ENCODE measurements around the gene VPS33B.
A peak's percentile ranks its signal among the peaks of the same experiment; 100 is the strongest.

The VPS33B gene

DNA sequence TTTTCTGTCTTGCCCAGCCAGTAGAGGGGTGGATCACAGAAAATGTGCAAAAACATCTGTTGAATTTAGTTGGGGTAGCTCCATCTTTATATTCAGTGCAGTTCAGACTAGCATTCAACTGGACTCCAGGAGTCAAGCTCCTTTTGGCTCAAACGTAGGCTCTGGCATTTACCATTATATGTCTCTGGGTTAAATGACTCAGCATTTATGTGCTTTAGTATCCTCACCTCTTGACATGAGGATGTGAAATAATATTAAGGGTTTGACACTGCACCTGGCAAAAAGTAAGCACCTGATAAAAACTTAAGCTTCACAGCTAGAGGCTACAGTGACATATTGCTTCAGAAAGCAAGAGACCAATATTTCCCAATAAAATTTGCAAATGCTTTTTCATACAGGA is 42.8 kb downstream of the VPS33B start:
- H3K9me3 Mint-ChIP-seq, result no peaks in the 10 kb centered on the region
- no peak for DNase-seq
- H3K27ac Mint-ChIP-seq, result peak overlapping the region; percentile 35
- H3K27me3 Mint-ChIP-seq, result no peaks in the 10 kb centered on the region
- H3K4me3 Mint-ChIP-seq, result no peak overlapping the region
- H3K4me1 Mint-ChIP-seq (ENCODE audit: low read depth), result peaks cover 16% of the 10 kb centered on the region
- peaks cover 96% of the 10 kb centered on the region for H3K36me3 Mint-ChIP-seq (ENCODE audit: low read depth)

GRCh38 chr15:90974216-90974615 is 48.2 kb downstream of the VPS33B start:
- no peak overlapping the region for H3K4me3 Mint-ChIP-seq
- H3K4me1 Mint-ChIP-seq (ENCODE audit: low read depth), result no peaks in the 10 kb centered on the region
- no peaks in the 10 kb centered on the region for H3K27me3 Mint-ChIP-seq
- peaks cover 80% of the 10 kb centered on the region for H3K36me3 Mint-ChIP-seq (ENCODE audit: low read depth)
- no peaks in the 10 kb centered on the region for H3K9me3 Mint-ChIP-seq
- no peak overlapping the region for H3K27ac Mint-ChIP-seq
- DNase-seq, result no peak

GRCh38 chr15:90972133-90972532 is 50.3 kb downstream of the VPS33B start:
- no peak for DNase-seq
- Mint-ChIP-seq H3K9me3 (no peaks in the 10 kb centered on the region), H3K36me3 (ENCODE audit: low read depth) (peaks cover 81% of the 10 kb centered on the region), H3K4me1 (ENCODE audit: low read depth) (no peaks in the 10 kb centered on the region), H3K4me3 (no peak overlapping the region), H3K27ac (no peak overlapping the region), H3K27me3 (no peaks in the 10 kb centered on the region)

DNA sequence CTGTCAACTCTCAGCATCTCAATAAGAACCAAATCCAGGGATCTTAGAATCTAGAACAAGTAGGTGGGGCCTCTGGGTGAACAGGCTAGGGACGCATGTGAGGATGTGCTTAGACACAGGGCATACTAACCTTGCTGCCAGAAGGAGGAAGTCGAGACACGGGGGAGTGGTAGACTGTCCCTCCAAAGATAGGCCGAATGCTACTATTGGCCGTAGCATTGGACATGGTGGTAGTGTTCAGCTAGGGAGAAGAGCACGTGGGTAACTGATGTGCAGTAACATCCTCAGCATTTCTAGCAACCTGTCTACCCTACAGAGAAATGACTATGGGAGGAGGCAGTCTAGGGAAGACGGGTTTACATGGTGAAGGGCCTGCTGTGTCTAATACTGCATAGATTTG is 52.1 kb downstream of the VPS33B start:
- H3K36me3 Mint-ChIP-seq (ENCODE audit: low read depth), result peaks cover 82% of the 10 kb centered on the region
- DNase-seq, result no peak
- H3K9me3 Mint-ChIP-seq, result no peaks in the 10 kb centered on the region
- no peaks in the 10 kb centered on the region for H3K27me3 Mint-ChIP-seq
- H3K27ac Mint-ChIP-seq, result no peak overlapping the region
- no peak overlapping the region for H3K4me3 Mint-ChIP-seq
- H3K4me1 Mint-ChIP-seq (ENCODE audit: low read depth), result no peaks in the 10 kb centered on the region

GRCh38 chr15:90968434-90968833 is 54.0 kb downstream of the VPS33B start:
- Mint-ChIP-seq H3K27ac (no peak overlapping the region), H3K4me1 (ENCODE audit: low read depth) (no peaks in the 10 kb centered on the region), H3K9me3 (no peaks in the 10 kb centered on the region), H3K27me3 (no peaks in the 10 kb centered on the region), H3K4me3 (no peak overlapping the region), H3K36me3 (ENCODE audit: low read depth) (peaks cover 81% of the 10 kb centered on the region)
- no peak for DNase-seq

DNA sequence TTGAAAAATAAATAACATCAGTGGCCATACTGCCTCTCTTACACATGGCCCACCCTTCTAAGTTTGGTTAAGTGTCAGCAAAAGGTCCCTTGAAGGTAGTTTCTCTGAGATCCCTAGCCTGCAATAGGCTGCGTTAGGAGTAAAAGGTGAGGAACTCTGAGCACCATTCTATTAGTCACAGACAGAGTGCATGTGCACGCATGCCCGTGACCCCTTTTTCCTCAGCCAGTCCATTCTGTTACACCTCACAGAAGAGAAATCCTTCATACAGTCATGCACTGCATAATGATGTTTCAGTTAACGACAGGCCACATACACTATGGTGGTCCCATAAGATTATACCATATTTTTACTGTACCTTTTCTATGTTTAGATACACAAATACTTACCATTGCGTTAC is 55.2 kb downstream of the VPS33B start:
- H3K36me3 Mint-ChIP-seq (ENCODE audit: low read depth), result peaks cover 84% of the 10 kb centered on the region
- no peak overlapping the region for H3K4me3 Mint-ChIP-seq
- no peaks in the 10 kb centered on the region for H3K9me3 Mint-ChIP-seq

DNA sequence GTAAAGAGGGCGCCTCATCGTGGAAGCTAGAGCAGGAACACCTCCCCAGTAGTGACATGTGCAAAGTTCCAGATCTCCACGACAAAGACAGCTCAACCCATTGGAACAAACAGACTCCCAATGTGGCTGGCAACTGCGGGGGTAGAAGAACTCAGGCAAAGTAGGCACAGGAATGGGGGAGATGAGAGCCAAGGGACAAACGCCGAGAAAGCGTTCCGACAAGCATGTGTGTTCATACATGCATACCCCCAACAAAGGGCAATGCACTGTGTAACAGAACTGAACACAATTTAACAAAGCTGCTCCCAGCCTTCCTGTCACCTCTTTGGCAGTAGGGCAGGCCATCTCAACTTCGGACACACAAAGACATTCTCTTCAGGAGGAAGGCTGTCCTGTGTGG is 56.1 kb downstream of the VPS33B start:
- H3K4me1 Mint-ChIP-seq (ENCODE audit: low read depth), result no peaks in the 10 kb centered on the region
- H3K36me3 Mint-ChIP-seq (ENCODE audit: low read depth), result peaks cover 93% of the 10 kb centered on the region
- no peak for DNase-seq
- no peaks in the 10 kb centered on the region for H3K27me3 Mint-ChIP-seq
- no peak overlapping the region for H3K4me3 Mint-ChIP-seq
- no peak overlapping the region for H3K27ac Mint-ChIP-seq
- no peaks in the 10 kb centered on the region for H3K9me3 Mint-ChIP-seq

More for the DNA sequence above, 55.2 kb downstream of the VPS33B start:
- H3K4me1 Mint-ChIP-seq (ENCODE audit: low read depth), result no peaks in the 10 kb centered on the region
- H3K27me3 Mint-ChIP-seq, result no peaks in the 10 kb centered on the region
- DNase-seq, result no peak
- peak overlapping the region; percentile 17 for H3K27ac Mint-ChIP-seq

DNA sequence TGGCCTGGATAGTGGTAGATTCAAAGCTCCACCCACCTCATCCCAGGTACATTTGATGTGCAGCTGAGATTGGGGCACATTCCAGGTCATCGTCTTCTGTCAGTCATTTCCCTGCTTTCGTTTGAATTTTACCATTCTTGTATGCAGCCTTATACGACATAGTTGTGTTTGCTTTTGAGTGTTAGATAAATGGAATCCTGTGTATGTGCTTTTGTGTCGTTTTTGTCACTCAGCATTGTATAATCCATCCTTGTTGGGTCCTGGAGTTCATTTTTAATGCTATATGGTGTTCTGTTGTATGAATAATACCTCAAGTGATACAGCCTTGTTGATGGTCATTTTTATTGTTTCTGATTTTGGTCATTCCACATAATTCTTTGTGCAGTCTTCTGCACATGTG is 60.4 kb downstream of the VPS33B start:
- Mint-ChIP-seq H3K4me3 (no peak overlapping the region), H3K27ac (no peak overlapping the region), H3K9me3 (no peaks in the 10 kb centered on the region), H3K36me3 (ENCODE audit: low read depth) (peaks cover 90% of the 10 kb centered on the region), H3K27me3 (no peaks in the 10 kb centered on the region), H3K4me1 (ENCODE audit: low read depth) (peaks cover 5% of the 10 kb centered on the region)
- DNase-seq, result no peak

GRCh38 chr15:90960298-90961091 is 61.9 kb downstream of the VPS33B start:
- peaks cover 85% of the 10 kb centered on the region for H3K36me3 Mint-ChIP-seq (ENCODE audit: low read depth)
- no peak for DNase-seq
- peaks cover 14% of the 10 kb centered on the region for H3K4me1 Mint-ChIP-seq (ENCODE audit: low read depth)
- no peak overlapping the region for H3K27ac Mint-ChIP-seq
- H3K4me3 Mint-ChIP-seq, result no peak overlapping the region
- H3K27me3 Mint-ChIP-seq, result no peaks in the 10 kb centered on the region
- H3K9me3 Mint-ChIP-seq, result no peaks in the 10 kb centered on the region

- no peaks in the 10 kb centered on the region for H3K27me3 Mint-ChIP-seq
- peaks cover 14% of the 10 kb centered on the region for H3K4me1 Mint-ChIP-seq (ENCODE audit: low read depth)
- H3K36me3 Mint-ChIP-seq (ENCODE audit: low read depth), result peaks cover 82% of the 10 kb centered on the region
- no peak for DNase-seq
- H3K27ac Mint-ChIP-seq, result no peak overlapping the region
- no peak overlapping the region for H3K4me3 Mint-ChIP-seq
- H3K9me3 Mint-ChIP-seq, result no peaks in the 10 kb centered on the region
Measured at GRCh38 chr15:90959894-90960293, 62.5 kb downstream of the VPS33B start.

GRCh38 chr15:90959028-90959595 is 63.3 kb downstream of the VPS33B start:
- H3K36me3 Mint-ChIP-seq (ENCODE audit: low read depth), result peaks cover 79% of the 10 kb centered on the region

GRCh38 chr15:90957791-90958190 is 64.6 kb downstream of the VPS33B start:
- DNase-seq, result no peak
- Mint-ChIP-seq H3K4me3 (peak overlapping the region; percentile 67), H3K27ac (peak overlapping the region; percentile 79), H3K36me3 (ENCODE audit: low read depth) (peaks cover 79% of the 10 kb centered on the region), H3K27me3 (no peaks in the 10 kb centered on the region), H3K4me1 (ENCODE audit: low read depth) (peaks cover 23% of the 10 kb centered on the region), H3K9me3 (no peaks in the 10 kb centered on the region)

More at GRCh38 chr15:90959028-90959595, 63.3 kb downstream of the VPS33B start:
- no peaks in the 10 kb centered on the region for H3K27me3 Mint-ChIP-seq
- H3K4me1 Mint-ChIP-seq (ENCODE audit: low read depth), result peaks cover 18% of the 10 kb centered on the region
- H3K9me3 Mint-ChIP-seq, result no peaks in the 10 kb centered on the region
- DNase-seq, result no peak
- H3K4me3 Mint-ChIP-seq, result no peak overlapping the region
- no peak overlapping the region for H3K27ac Mint-ChIP-seq

DNA sequence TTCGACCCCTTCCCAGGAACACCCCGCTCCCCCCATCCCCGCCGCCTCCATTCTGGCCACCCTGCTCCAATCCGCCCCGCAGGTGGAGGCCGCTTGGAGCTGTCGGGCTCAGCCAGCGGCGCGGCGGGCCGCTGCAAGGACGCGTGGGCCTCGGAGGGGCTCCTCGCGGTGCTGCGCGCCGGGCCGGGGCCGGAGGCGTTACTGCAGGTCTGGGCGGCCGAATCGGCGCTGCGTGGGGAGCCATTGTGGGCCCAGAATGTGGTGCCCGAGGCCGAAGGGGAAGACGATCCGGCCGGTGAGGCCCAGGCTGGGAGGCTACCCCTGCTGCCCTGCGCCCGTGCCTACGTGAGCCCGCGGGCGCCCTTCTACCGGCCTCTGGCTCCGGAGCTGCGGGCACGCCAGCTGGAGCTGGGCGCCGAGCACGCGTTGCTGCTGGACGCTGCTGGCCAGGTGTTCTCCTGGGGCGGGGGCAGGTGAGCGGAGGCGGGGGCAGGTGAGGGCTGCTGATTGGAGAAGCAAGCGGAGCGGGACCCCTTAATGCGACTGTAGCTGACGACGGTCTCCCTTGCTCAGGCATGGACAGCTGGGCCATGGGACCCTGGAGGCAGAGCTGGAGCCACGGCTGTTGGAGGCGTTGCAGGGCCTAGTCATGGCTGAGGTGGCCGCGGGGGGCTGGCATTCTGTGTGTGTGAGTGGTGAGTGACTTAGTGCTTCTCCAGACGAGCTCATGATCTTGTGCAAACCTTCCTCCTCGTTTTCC is 65.2 kb downstream of the VPS33B start:
- Mint-ChIP-seq H3K4me1 (ENCODE audit: low read depth) (peaks cover 23% of the 10 kb centered on the region), H3K27me3 (no peaks in the 10 kb centered on the region), H3K36me3 (ENCODE audit: low read depth) (peaks cover 79% of the 10 kb centered on the region), H3K27ac (peak overlapping the region; percentile 79), H3K9me3 (no peaks in the 10 kb centered on the region), H3K4me3 (peak overlapping the region; percentile 89)
- DNase-seq, result no peak

- peaks cover 23% of the 10 kb centered on the region for H3K4me1 Mint-ChIP-seq (ENCODE audit: low read depth)
- peak overlapping the region; percentile 89 for H3K4me3 Mint-ChIP-seq
- H3K27me3 Mint-ChIP-seq, result no peaks in the 10 kb centered on the region
- no peaks in the 10 kb centered on the region for H3K9me3 Mint-ChIP-seq
- peaks cover 79% of the 10 kb centered on the region for H3K36me3 Mint-ChIP-seq (ENCODE audit: low read depth)
- peak overlapping the region; percentile 98 for H3K27ac Mint-ChIP-seq
- peak; percentile 80 for DNase-seq
Measured at GRCh38 chr15:90956274-90957030, 65.9 kb downstream of the VPS33B start.

Data from activated T-cell treated with anti-CD3 and anti-CD28 coated beads, Interleukin-2, amount 50 U/mL, for 24 hours (primary cell).